Measurements from ENCODE around the gene RBM15. TPM values are rescaled to one million over a fixed set of nuclear protein-coding genes. Genes with fewer than 3 reads are reported as not detected.

Gene RBM15
- total RNA-seq, 1 donor from 2014 or later: 28.2 TPM

DNA sequence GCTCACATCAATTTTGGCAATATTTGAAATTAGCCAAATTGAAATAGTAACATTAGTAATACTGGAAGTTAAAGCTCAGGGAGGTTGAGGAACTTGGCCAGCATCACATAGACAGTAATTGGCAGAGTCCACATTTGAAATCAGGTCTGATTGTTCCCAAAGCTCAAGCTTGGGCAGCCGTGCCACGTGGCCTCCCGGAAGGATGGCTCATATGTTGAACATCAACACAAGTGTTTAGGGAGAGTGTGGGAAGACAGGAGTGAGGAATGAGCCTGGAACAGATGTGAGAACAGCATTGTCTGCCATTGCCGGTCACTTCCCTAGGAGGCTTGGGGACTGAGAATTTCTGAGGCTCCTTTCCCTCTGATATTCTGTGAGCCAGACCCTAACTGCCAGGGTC is 40.2 kb upstream of the RBM15 start:
- TF ChIP-seq CTCF (IDR thresholded peaks at IDR 0.05; ENCODE audit: insufficient read depth, low read length, poor library complexity, severe bottlenecking): no peak
- DNase-seq (ENCODE audit: low read depth): no peak
- Histone ChIP-seq H3K27me3 (ENCODE audit: control insufficient read depth, insufficient read depth, low read length) (peaks cover 3% of the 10 kb centered on the region), H3K36me3 (ENCODE audit: control insufficient read depth, insufficient read depth, low read length) (no peaks in the 10 kb centered on the region), H3K4me3 (ENCODE audit: low read depth, low read length) (no peak overlapping the region)

- no peak for DNase-seq (ENCODE audit: low read depth)
- Histone ChIP-seq H3K4me3 (ENCODE audit: low read depth, low read length) (no peak overlapping the region), H3K27me3 (ENCODE audit: control insufficient read depth, insufficient read depth, low read length) (peaks cover 3% of the 10 kb centered on the region), H3K36me3 (ENCODE audit: control insufficient read depth, insufficient read depth, low read length) (no peaks in the 10 kb centered on the region)
- no peak for TF ChIP-seq CTCF (IDR thresholded peaks at IDR 0.05; ENCODE audit: insufficient read depth, low read length, poor library complexity, severe bottlenecking)
Measured at GRCh38 chr1:110300412-110301085, 38.6 kb upstream of the RBM15 start.

DNA sequence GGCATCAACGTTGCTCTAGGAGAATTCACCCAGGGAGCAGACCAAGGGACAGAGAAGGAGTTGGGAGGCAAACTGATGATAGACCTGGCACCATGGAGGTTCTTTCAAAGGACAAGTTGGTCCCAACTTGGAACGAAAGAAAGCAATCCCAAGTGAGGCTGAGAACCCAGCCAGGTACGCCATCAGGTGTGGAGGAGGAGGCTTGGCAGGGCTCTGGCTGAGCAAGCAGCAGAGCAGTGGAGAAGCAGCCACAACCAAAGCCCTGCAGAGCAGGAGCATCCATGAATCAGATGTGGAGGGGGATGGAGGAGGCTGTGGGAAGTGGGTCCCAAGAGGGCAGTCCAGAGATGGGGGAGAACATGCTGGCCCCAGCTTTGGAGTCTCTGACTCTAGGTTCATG is 36.3 kb upstream of the RBM15 start:
- TF ChIP-seq CTCF (IDR thresholded peaks at IDR 0.05; ENCODE audit: insufficient read depth, low read length, poor library complexity, severe bottlenecking): no peak
- Histone ChIP-seq H3K36me3 (ENCODE audit: control insufficient read depth, insufficient read depth, low read length) (no peaks in the 10 kb centered on the region), H3K27me3 (ENCODE audit: control insufficient read depth, insufficient read depth, low read length) (peaks cover 3% of the 10 kb centered on the region), H3K4me3 (ENCODE audit: low read depth, low read length) (no peak overlapping the region)
- DNase-seq (ENCODE audit: low read depth): no peak

- no peak for DNase-seq (ENCODE audit: low read depth)
- Histone ChIP-seq H3K36me3 (ENCODE audit: control insufficient read depth, insufficient read depth, low read length) (no peaks in the 10 kb centered on the region), H3K27me3 (ENCODE audit: control insufficient read depth, insufficient read depth, low read length) (peaks cover 3% of the 10 kb centered on the region), H3K4me3 (ENCODE audit: low read depth, low read length) (no peak overlapping the region)
- no peak for TF ChIP-seq CTCF (IDR thresholded peaks at IDR 0.05; ENCODE audit: insufficient read depth, low read length, poor library complexity, severe bottlenecking)
Measured at GRCh38 chr1:110305900-110306420, 33.2 kb upstream of the RBM15 start.

DNA sequence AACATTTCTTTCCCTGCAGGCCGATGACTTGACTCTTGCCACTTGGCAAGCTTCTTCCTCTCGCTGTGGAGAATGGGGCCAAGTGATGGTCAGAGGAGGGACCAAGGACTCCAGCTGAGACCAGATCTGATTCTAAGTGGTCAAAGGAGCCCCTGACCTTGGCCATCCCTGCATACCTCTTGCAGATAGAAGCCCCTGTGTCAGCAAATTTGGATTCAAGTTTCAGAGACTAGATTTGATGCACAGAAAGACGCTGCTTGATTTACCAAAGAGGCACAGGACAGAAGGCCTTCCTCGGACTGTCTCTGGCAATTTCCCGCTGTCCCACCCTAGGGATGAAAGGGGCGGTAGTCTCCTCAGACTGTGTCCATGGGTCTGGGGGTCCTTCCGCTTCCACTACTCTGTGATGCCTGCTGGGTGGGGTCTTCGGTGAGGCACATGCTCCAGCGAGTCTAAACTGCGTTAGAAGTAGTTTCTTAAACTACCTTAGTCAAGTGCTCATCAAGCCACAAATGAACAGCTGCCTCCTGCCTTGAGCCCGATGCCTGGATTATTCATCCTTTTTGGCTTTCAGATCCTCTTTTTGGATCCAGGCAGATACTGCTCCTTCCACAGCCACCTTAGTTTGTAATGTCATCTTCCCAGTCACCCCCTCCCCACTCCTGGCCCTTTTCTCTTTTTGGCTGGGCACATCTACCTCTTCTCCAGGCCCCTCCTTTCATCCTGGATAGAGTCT is 31.8 kb upstream of the RBM15 start:
- no peak for TF ChIP-seq CTCF (IDR thresholded peaks at IDR 0.05; ENCODE audit: insufficient read depth, low read length, poor library complexity, severe bottlenecking)
- Histone ChIP-seq H3K36me3 (ENCODE audit: control insufficient read depth, insufficient read depth, low read length) (no peaks in the 10 kb centered on the region), H3K4me3 (ENCODE audit: low read depth, low read length) (no peak overlapping the region), H3K27me3 (ENCODE audit: control insufficient read depth, insufficient read depth, low read length) (no peaks in the 10 kb centered on the region)
- no peak for DNase-seq (ENCODE audit: low read depth)
